MCF 10A (cell line): ENCODE data around the gene RAD51D. TPM values are rescaled to one million over a fixed set of nuclear protein-coding genes. Genes with fewer than 3 reads are reported as not detected.

ENCODE experiments used
- Bru-seq: library from RNA; stranded (reverse); fragments of 400-500 nt; gene quantifications from one replicate; lab custom pipeline; 2021; lab: Mats Ljungman, UMichigan
- BruChase-seq, 2 experiments: library from RNA; stranded (reverse); fragments of 400-500 nt; gene quantifications; one replicate each; lab custom pipeline; 2021; lab: Mats Ljungman, UMichigan
- BruUV-seq: library from RNA; stranded (reverse); fragments of 400-500 nt; replicated peaks from 2 replicates; lab custom pipeline; 2021; lab: Mats Ljungman, UMichigan
- CTCF ChIA-PET: fragments of 300-600 bp; sonication (Branson Sonifier 250); formaldehyde crosslinking; extraction: SDS; loops from one replicate; lab custom pipeline; 2021; ENCODE audit warnings: antibody characterized with exemption, inconsistent platforms; lab: Yijun Ruan, JAX
- POLR2A ChIA-PET: fragments of 300-600, 350-650 bp; sonication (Branson Sonifier 250); formaldehyde crosslinking; extraction: SDS; loops from one replicate; lab custom pipeline; 2020; ENCODE audit warnings: antibody characterized with exemption, inconsistent platforms; lab: Yijun Ruan, JAX
- DNase-seq: peaks from one replicate; pipeline ENCODE4 v3.0.0-alpha.2; 2018; ENCODE audit not compliant: unreplicated experiment
- H3K27ac Mint-ChIP-seq: one replicate; pipeline ENCODE4 v1.8.0; 2022; ENCODE audit warnings: mild to moderate bottlenecking, low read depth, mixed read lengths; ENCODE audit not compliant: unreplicated experiment
- H3K27me3 Mint-ChIP-seq: one replicate; pipeline ENCODE4 v1.8.0; 2022; ENCODE audit warnings: mixed read lengths; ENCODE audit not compliant: insufficient read depth, unreplicated experiment
- H3K36me3 Mint-ChIP-seq: one replicate; pipeline ENCODE4 v1.8.0; 2022; ENCODE audit warnings: mild to moderate bottlenecking, moderate library complexity, mixed read lengths; ENCODE audit not compliant: insufficient read depth, unreplicated experiment
- H3K4me1 Mint-ChIP-seq: one replicate; pipeline ENCODE4 v1.8.0; 2022; ENCODE audit warnings: mixed read lengths; ENCODE audit not compliant: insufficient read depth, unreplicated experiment
- H3K4me3 Mint-ChIP-seq: one replicate; pipeline ENCODE4 v1.8.0; 2022; ENCODE audit warnings: mild to moderate bottlenecking, moderate library complexity, mixed read lengths; ENCODE audit not compliant: unreplicated experiment
- H3K9me3 Mint-ChIP-seq: one replicate; pipeline ENCODE4 v1.8.0; 2022; ENCODE audit warnings: mixed read lengths; ENCODE audit not compliant: unreplicated experiment
- intact Hi-C: fragments of 100-400 bp; cut with micrococcal nuclease; formaldehyde crosslinking; loops from 2 replicates; pipeline ENCODE4 v1.14.1; 2022
- long read RNA-seq: library from polyadenylated mRNA; stranded (forward); transcript quantifications from one replicate; pipeline ENCODE4 v2.0.0, GENCODE V29; 2022
- total RNA-seq: library from RNA; stranded (reverse); gene quantifications from 2 replicates; pipeline ENCODE4 v1.2.3, GENCODE V29; 2022
- TF ChIP-seq, protein P1 (sequence below): fragments of 200-600 bp; IDR thresholded peaks from one replicate; pipeline ENCODE4 v1.8.0; 2022; ENCODE audit warnings: antibody characterized with exemption, mild to moderate bottlenecking; ENCODE audit not compliant: unreplicated experiment

The RAD51D gene
- 9.6 and 13.0 TPM in 2 replicates for total RNA-seq
- Bru-seq, nascent RNA, result percentile 55 among the genes with signal in this experiment
- BruChase-seq, experiment 1, labeled RNA remaining after a 6-hour chase, result percentile 76 among the genes with signal in this experiment
- percentile 69 among the genes with signal in this experiment for BruChase-seq, experiment 2, labeled RNA remaining after a 2-hour chase
- long read RNA-seq, full-length matches to known transcripts, result 16 of 24 reads
- long read RNA-seq, partial matches to known transcripts, result 1 of 24 reads
- long read RNA-seq, other reads (novel, unspliced or antisense), result 7 of 24 reads

DNA sequence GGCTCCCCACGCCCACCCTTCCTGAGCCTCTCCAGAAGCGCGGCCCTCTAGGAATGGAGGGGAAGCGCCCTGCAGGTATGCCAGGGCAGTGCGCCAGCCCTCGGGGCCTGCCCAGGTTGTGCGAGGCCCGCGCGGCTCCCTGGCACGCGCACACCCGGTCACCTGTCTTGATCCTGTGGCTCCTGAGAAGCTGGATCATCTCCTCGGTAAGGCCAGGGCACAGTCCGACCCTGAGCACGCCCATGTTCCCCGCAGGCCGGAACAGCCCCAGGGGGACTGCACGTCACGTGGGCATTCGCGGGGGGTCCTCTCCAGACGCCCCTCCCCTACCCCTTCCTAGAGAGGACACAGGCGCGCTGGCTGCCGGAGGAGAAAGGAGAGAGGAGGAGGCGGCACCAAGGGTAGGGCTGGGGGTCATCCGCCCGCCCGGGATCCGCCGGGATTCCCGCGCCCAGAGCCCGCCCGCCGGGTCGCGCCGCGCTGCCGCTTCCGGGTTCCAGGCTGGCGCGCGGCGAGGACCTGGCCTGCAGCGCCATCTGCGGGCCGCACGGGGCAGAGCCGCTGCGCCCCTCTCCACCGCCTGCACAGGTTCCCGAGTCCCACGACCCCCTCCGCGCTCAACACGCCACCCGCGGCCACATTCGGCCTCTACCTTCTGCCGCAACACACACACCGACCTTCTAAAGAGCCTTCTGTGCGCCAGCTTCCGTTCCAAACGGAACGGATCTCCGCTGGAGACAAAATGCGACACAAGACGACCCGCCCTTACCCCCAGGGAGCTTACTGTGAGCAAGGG, at the start of gene RAD51D:
RAD51D (minus strand) TSS at position 491 of the 796 bp plus-strand sequence; CDS start at position 244, 247 bp downstream.
- ChIA-PET POLR2A (interaction anchor here (0.6 to 2.0 kb wide), 15 partner anchors 12 to 699 kb away, joined by 3 to 8 read pairs (median 4); partner anchors contain the start of genes NLE1 and SLFN5), CTCF (interaction anchor here (0.5 to 7.0 kb wide), 72 partner anchors 8 to 920 kb away, joined by 3 to 97 read pairs (median 4); partner anchors contain the start of genes CCT6B, LIG3, NLE1 and ZNF830)
- TF ChIP-seq, protein P1, sequence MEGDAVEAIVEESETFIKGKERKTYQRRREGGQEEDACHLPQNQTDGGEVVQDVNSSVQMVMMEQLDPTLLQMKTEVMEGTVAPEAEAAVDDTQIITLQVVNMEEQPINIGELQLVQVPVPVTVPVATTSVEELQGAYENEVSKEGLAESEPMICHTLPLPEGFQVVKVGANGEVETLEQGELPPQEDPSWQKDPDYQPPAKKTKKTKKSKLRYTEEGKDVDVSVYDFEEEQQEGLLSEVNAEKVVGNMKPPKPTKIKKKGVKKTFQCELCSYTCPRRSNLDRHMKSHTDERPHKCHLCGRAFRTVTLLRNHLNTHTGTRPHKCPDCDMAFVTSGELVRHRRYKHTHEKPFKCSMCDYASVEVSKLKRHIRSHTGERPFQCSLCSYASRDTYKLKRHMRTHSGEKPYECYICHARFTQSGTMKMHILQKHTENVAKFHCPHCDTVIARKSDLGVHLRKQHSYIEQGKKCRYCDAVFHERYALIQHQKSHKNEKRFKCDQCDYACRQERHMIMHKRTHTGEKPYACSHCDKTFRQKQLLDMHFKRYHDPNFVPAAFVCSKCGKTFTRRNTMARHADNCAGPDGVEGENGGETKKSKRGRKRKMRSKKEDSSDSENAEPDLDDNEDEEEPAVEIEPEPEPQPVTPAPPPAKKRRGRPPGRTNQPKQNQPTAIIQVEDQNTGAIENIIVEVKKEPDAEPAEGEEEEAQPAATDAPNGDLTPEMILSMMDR, result peak; percentile 94
- intact Hi-C loops, result loop anchor here (1.0 to 5.0 kb wide), 5 partner anchors 30 to 917 kb away; partner anchors contain the start of gene RFFL
- peak; percentile 65 for DNase-seq
- BruUV-seq, result no TSS peak
- H3K27me3 Mint-ChIP-seq, result no peaks in the 10 kb centered on the region
- H3K9me3 Mint-ChIP-seq, result no peaks in the 10 kb centered on the region
- H3K4me1 Mint-ChIP-seq, result peaks cover 23% of the 10 kb centered on the region
- peak within 1 kb of the TSS; percentile 78 for H3K4me3 Mint-ChIP-seq
- peaks cover 8% of the 10 kb centered on the region for H3K36me3 Mint-ChIP-seq
- H3K27ac Mint-ChIP-seq, result peak within 1 kb of the TSS; percentile 89

- TF ChIP-seq, protein P1, result no peak
- peaks cover 5% of the 10 kb centered on the region for H3K4me1 Mint-ChIP-seq
- ChIA-PET CTCF (interaction anchor here (0.6 to 4.7 kb wide), 6 partner anchors 9 to 444 kb away, joined by 3 to 33 read pairs (median 3); no protein-coding TSS in a partner anchor), POLR2A (interaction anchor here (0.6 to 1.0 kb wide), 2 partner anchors 14 to 313 kb away, joined by 3 read pairs; no protein-coding TSS in a partner anchor)
- H3K4me3 Mint-ChIP-seq, result no peak overlapping the region
- BruUV-seq, result no TSS peak
- DNase-seq, result peak; percentile 7
- no peaks in the 10 kb centered on the region for H3K36me3 Mint-ChIP-seq
- H3K9me3 Mint-ChIP-seq, result no peaks in the 10 kb centered on the region
- no peak overlapping the region for H3K27ac Mint-ChIP-seq
- intact Hi-C loops, result no loop called here
- no peaks in the 10 kb centered on the region for H3K27me3 Mint-ChIP-seq
Measured at GRCh38 chr17:35167666-35168065, 48.0 kb upstream of the RAD51D start.

GRCh38 chr17:35167046-35167445, 47.4 kb upstream of the RAD51D start:
- no TSS peak for BruUV-seq
- Mint-ChIP-seq H3K4me1 (peaks cover 5% of the 10 kb centered on the region), H3K27me3 (no peaks in the 10 kb centered on the region), H3K4me3 (no peak overlapping the region), H3K27ac (no peak overlapping the region), H3K36me3 (no peaks in the 10 kb centered on the region), H3K9me3 (no peaks in the 10 kb centered on the region)
- CTCF ChIA-PET, result interaction anchor here (0.7 to 4.7 kb wide), 3 partner anchors 9 to 367 kb away, joined by 3 to 33 read pairs (median 4); no protein-coding TSS in a partner anchor
- TF ChIP-seq, protein P1, result no peak
- POLR2A ChIA-PET, result interaction anchor here (1.0 kb wide), 1 partner anchor 13 kb away, joined by 3 read pairs; no protein-coding TSS in a partner anchor
- no peak for DNase-seq
- intact Hi-C loops, result no loop called here
